ENCODE measurements around the gene FFAR3.
"Not testable (repeated sequence)": the region's sequence is repeated elsewhere in the genome, so short reads cannot be mapped to it uniquely, and the experiment has no call there.

The FFAR3 gene

GRCh38 chr19:35378356-35378755, 20.1 kb downstream of the FFAR3 start:
- no peak for DNase-seq

- DNase-seq, result not testable (repeated sequence)
Observed at GRCh38 chr19:35379545-35379944, 21.3 kb downstream of the FFAR3 start.

- no peak for DNase-seq
Observed at GRCh38 chr19:35379992-35380391, 21.7 kb downstream of the FFAR3 start.

- DNase-seq, result no peak
Observed at GRCh38 chr19:35380450-35381124, 22.3 kb downstream of the FFAR3 start.

- no peak for DNase-seq
Observed at GRCh38 chr19:35381318-35381717, 23.1 kb downstream of the FFAR3 start.

- DNase-seq, result no peak
Observed at GRCh38 chr19:35381926-35382325, 23.7 kb downstream of the FFAR3 start.

- DNase-seq, result no peak
Observed at GRCh38 chr19:35383536-35383935, 25.3 kb downstream of the FFAR3 start.

GRCh38 chr19:35388277-35389054, 30.2 kb downstream of the FFAR3 start:
- no peak for DNase-seq

GRCh38 chr19:35389192-35389861, 31.1 kb downstream of the FFAR3 start:
- DNase-seq, result no peak

- no peak for DNase-seq
Observed at GRCh38 chr19:35392742-35393715, 34.8 kb downstream of the FFAR3 start.

GRCh38 chr19:35395382-35396199, 37.3 kb downstream of the FFAR3 start:
- DNase-seq, result no peak

- DNase-seq, result no peak
Observed at GRCh38 chr19:35396240-35396885, 38.1 kb downstream of the FFAR3 start.

GRCh38 chr19:35397064-35397463, 38.8 kb downstream of the FFAR3 start:
- DNase-seq, result no peak

GRCh38 chr19:35398570-35398969, 40.3 kb downstream of the FFAR3 start:
- DNase-seq, result no peak

- DNase-seq, result no peak
Observed at GRCh38 chr19:35399231-35399630, 41.0 kb downstream of the FFAR3 start.

GRCh38 chr19:35399948-35400772, 41.9 kb downstream of the FFAR3 start:
- DNase-seq, result no peak

GRCh38 chr19:35400773-35401100, 42.5 kb downstream of the FFAR3 start:
- DNase-seq, result no peak

GRCh38 chr19:35401416-35401815, 43.2 kb downstream of the FFAR3 start:
- not testable (repeated sequence) for DNase-seq

- DNase-seq, result no peak
Observed at GRCh38 chr19:35403116-35403760, 45.0 kb downstream of the FFAR3 start.
